GM18951 (cell line): ENCODE measurements around the gene PKNOX1.
"Not testable (repeated sequence)": the region's sequence is repeated elsewhere in the genome, so short reads cannot be mapped to it uniquely, and the experiment has no call there.

Experiments used
- POLR2A ChIP-seq: IDR thresholded peaks from 4 replicates; pipeline ENCODE4 v1.6.1; 2011; ENCODE audit warnings: mild to moderate bottlenecking; ENCODE audit not compliant: insufficient read length, insufficient read depth; ENCODE audit errors: extremely low read depth
- in situ Hi-C: fragments of 300-500 bp; cut with MboI; formaldehyde crosslinking; loops from one replicate; pipeline ENCODE4 v1.12.0; 2022; ENCODE audit warnings: low sequenced_read_pairs, mixed read lengths, inconsistent platforms; ENCODE audit not compliant: unreplicated experiment

PKNOX1 gene

GRCh38 chr21:42964546-42965210 is 9.7 kb upstream of the PKNOX1 start:
- no peak for TF ChIP-seq POLR2A
- in situ Hi-C loops = no loop called here

GRCh38 chr21:42965211-42965560 is 9.2 kb upstream of the PKNOX1 start:
- in situ Hi-C loops = no loop called here
- TF ChIP-seq POLR2A = no peak

DNA sequence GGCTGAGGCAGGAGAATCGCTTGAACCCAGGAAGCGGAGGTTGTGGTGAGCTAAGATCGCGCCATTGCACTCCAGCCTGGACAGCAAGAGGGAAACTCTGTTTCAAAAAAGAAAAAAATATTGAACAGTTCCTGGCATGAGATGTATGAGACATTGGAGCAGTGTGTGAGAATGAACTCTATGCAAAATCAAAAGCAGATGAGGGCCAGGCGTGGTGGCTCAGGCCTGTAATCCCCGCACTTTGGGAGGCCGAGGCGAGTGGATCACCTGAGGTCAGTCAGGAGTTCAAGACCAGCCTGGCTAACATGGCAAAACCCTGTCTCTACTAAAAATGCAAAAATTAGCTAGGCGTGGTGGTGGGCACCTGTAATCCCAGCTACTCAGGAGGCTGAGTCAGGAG is 6.7 kb upstream of the PKNOX1 start:
- in situ Hi-C loops = not testable (repeated sequence)

DNA sequence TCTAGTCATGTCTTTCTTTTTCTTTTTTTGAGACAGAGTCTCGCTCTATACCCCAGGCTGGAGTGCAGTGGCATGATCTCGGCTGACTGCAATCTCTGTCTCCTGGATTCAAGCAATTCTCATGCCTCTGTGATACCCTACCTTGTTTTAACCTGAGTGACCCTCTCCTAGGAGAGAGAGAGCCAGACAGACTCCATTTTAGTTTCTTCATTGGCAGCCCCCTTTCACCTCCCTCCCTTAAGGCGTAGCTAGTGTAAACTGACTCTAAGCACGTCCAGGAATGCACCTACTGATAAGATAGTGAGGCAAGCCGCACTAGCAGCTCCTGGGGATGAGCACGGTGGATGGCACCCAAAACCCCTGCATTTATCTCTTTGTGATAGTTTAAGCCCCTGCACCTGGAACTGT is 5.2 kb upstream of the PKNOX1 start:
- no peak for TF ChIP-seq POLR2A
- in situ Hi-C loops = no loop called here

- TF ChIP-seq POLR2A = no peak
- in situ Hi-C loops = no loop called here
Observed at GRCh38 chr21:42970946-42971653, 3.3 kb upstream of the PKNOX1 start.

- in situ Hi-C loops = no loop called here
- no peak for TF ChIP-seq POLR2A
Observed at GRCh38 chr21:42971897-42972275, 2.5 kb upstream of the PKNOX1 start.

DNA sequence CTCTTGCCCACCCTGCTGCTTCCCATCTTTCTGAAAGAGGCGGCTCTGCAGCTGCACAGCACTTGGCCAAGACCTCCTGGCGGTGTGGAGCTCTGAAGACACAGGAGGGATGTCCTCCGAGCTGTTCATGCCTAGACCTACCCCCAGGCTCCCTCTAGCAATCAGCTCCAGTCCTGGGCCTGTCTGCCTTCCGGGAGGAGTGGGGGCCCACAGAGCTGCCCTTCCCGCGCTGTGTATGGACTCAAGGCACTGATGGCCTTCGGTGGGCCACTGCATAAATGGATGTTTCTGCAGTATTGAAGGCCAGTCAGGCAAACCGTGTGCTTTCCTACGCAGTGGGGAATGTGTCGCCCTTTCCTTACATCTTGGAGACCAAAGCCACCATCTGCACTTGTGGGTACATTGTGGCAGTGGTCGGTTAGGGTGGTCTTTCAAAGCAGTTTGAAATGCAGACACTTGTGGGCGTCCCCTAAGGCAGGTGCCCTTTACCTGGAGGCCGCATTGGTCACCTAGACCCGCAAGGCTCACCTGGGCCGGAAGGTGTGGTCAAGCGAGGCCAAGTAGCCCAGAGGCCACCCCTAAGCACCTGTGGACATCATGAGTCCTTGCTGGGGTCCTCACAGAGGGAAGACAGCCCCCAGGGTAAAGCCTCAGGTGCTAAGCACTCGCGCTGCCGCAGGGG is 912 bp upstream of the PKNOX1 start:
- in situ Hi-C loops = no loop called here
- no peak for TF ChIP-seq POLR2A

DNA sequence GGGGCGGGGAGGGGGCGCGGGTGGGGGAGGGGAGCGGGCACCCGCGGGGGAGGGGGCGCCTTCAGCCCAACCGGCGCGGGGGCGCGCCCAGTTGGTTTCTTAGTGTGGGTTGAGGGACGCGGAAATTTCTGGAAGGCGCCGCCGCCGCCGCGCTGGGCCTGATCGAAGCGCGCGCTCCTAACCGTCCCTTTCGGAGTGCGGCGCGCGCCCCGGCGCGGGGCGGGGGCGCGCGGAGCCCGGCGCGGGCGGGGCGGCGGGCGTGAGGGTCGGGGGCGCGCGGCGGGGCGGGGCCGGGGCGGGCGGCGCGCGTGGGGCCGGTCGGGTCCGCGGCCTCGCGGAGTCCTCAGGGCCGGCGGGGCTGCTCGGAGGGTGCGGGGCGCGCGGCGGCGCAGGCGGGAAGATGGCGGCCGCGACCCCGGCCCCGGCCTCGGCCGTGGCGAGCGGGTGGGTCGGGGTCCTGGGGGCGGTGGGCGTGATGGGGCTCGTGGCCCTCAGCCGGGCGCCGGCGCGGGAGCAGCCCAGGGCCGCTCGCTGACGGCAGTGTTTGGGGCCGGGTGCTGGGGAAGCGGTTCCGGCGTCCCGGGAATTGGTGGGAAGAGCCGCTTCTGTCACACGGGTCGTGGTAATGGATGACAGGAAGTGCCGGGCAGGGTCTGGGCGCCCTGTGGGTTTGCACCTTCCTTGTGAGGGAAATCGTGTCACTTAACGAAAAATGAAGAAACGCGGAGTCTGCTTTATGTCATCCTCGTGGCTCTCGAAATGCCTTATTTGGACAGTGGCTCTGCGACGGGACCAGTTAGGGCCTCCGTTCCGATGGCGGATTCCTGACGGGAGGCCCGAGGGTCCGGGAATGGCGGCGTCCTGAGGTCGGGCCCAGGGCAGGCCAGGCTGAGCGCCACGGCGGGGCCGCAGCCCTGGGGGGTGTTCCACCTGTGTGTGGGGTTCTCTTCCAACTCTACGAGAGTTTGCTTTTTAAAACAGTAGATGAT is 764 bp downstream of the PKNOX1 start:
- in situ Hi-C loops = no loop called here
- peak; percentile 54 for TF ChIP-seq POLR2A

GRCh38 chr21:42975886-42976608 is 1.7 kb downstream of the PKNOX1 start:
- no peak for TF ChIP-seq POLR2A
- in situ Hi-C loops = no loop called here

DNA sequence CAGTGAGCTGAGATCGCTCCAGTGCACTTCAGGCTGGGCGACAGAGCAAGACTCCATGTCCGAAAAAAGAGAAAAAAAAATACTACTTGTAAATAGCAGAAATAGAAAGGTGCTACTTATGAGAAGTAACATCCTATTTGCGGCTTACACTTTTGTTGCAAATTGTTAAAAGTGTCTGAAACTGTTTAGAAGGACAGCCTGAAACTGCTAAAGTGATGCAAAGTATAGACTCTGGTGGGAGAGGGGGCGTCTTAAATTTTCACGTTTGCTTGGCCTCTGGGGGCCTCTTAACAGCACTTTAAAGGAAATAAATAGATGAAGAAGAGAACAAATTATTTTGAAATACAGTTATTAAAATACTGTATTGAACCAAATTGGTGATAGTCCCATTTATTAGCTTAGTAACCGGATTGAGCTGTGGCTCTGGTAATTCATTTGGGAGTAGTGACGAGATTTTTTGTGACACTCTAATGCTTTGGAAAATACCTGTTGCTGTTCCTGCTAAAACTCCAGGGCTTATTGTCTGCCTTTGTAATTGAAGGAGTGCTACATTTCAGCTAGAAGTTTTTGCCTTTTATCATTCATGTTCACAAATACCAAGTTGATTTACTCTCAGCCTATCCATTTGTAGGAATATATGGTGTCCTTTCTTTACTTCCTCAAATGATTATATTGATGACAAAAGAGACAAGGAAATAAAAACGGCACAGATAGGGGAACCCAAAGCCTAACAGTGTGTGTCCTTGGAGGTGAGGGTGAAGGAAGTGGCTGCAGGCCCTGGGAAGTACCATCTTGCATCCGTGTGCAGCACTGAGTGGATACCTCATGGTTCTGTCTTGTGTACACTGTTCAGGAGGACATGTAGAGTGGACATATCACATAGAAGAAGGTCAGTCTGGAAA is 6.2 kb downstream of the PKNOX1 start:
- in situ Hi-C loops = no loop called here
- TF ChIP-seq POLR2A = no peak

DNA sequence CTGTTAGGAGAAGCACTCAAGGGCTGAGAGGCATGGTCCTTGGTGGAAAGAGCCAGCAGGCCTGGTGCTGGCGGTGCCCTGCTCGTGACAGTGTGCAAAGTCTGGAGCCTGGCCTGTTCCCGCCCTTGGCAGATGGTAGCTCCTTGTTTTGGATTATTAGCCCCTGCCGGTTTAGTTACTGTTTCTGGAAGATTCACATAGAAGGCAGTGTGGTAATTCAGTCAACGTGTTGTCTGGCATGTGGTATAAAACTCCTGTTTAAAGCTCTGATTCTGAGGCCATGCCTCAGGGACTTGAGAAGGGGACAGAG is 6.8 kb downstream of the PKNOX1 start:
- no peak for TF ChIP-seq POLR2A
- in situ Hi-C loops = no loop called here

GRCh38 chr21:42981862-42982261 is 7.5 kb downstream of the PKNOX1 start:
- in situ Hi-C loops = no loop called here
- TF ChIP-seq POLR2A = no peak

DNA sequence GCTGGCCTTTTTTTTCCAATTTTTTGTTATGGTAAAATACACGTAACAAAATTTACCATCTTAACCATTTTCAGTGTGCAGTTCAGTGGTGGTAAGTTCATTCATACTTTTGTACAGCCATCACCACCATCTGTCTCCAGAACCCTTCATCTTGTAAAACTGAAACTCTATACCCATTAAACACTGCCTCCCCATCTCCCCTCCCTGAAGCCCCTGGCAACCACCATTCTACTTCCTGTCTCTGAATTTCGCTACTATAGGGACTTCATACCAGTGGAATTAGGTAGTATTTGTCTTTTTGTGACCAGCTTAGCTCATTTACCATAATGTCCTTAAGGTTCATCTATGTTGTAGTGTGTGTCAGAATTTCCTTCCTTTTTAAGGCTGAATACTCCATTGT is 8.7 kb downstream of the PKNOX1 start:
- no peak for TF ChIP-seq POLR2A
- in situ Hi-C loops = no loop called here
